ENCODE measurements around the gene LRRC42.
A peak's percentile ranks its signal among the peaks of the same experiment; 100 is the strongest.
"Not testable (repeated sequence)": the region's sequence is repeated elsewhere in the genome, so short reads cannot be mapped to it uniquely, and the experiment has no call there.

Gene LRRC42

GRCh38 chr1:54003249-54003646 lies 57.1 kb downstream of the LRRC42 start:
- no peaks in the 10 kb centered on the region for H3K9me3 ChIP-seq
- DNase-seq = peak in 1 of 2 donors; percentile 4
- no peaks in the 10 kb centered on the region for H3K36me3 ChIP-seq
- intact Hi-C loops (cut with DNase I; ENCODE audit: low total_unique reads) = no loop called here
- H3K4me1 ChIP-seq = no peaks in the 10 kb centered on the region
- no peak overlapping the region for H3K4me3 ChIP-seq
- peaks cover 0 to 1% of the 10 kb centered on the region in 2 donors for H3K27me3 ChIP-seq
- no peak overlapping the region for H3K27ac ChIP-seq
- TF ChIP-seq CTCF (IDR thresholded peaks at IDR 0.05) = no peak

GRCh38 chr1:54003750-54004480 lies 57.8 kb downstream of the LRRC42 start:
- DNase-seq = peak in 1 of 2 donors; percentile 34
- intact Hi-C loops (cut with DNase I; ENCODE audit: low total_unique reads) = not testable (repeated sequence)

GRCh38 chr1:54004481-54005049 lies 58.4 kb downstream of the LRRC42 start:
- intact Hi-C loops (cut with DNase I; ENCODE audit: low total_unique reads) = no loop called here
- no peak for TF ChIP-seq CTCF (IDR thresholded peaks at IDR 0.05)
- H3K27ac ChIP-seq = no peak overlapping the region
- no peaks in the 10 kb centered on the region for H3K9me3 ChIP-seq
- peak in 1 of 2 donors; percentile 54 for DNase-seq
- H3K4me3 ChIP-seq = no peak overlapping the region
- no peaks in the 10 kb centered on the region for H3K4me1 ChIP-seq
- H3K27me3 ChIP-seq = peaks cover 0 to 13% of the 10 kb centered on the region in 2 donors
- no peaks in the 10 kb centered on the region for H3K36me3 ChIP-seq

More at GRCh38 chr1:54003750-54004480, 57.8 kb downstream of the LRRC42 start:
- not testable (repeated sequence) for H3K27me3 ChIP-seq, H3K36me3 ChIP-seq, H3K27ac ChIP-seq, H3K4me1 ChIP-seq, H3K9me3 ChIP-seq, H3K4me3 ChIP-seq

- TF ChIP-seq CTCF (IDR thresholded peaks at IDR 0.05) = no peak
- H3K9me3 ChIP-seq = no peaks in the 10 kb centered on the region
- H3K4me3 ChIP-seq = no peak overlapping the region
- H3K27me3 ChIP-seq = peaks cover 0 to 21% of the 10 kb centered on the region in 2 donors
- intact Hi-C loops (cut with DNase I; ENCODE audit: low total_unique reads) = no loop called here
- peak in 1 of 2 donors; percentile 34 for DNase-seq
- no peaks in the 10 kb centered on the region for H3K4me1 ChIP-seq
- H3K36me3 ChIP-seq = no peaks in the 10 kb centered on the region
- no peak overlapping the region for H3K27ac ChIP-seq
Observed at GRCh38 chr1:54006508-54006907, 60.4 kb downstream of the LRRC42 start.

- TF ChIP-seq CTCF (IDR thresholded peaks at IDR 0.05) = no peak
- intact Hi-C loops (cut with DNase I; ENCODE audit: low total_unique reads) = no loop called here
Observed at GRCh38 chr1:54007613-54008012, 61.5 kb downstream of the LRRC42 start.

GRCh38 chr1:54008876-54009275 lies 62.7 kb downstream of the LRRC42 start:
- H3K4me1 ChIP-seq = no peaks in the 10 kb centered on the region
- TF ChIP-seq CTCF (IDR thresholded peaks at IDR 0.05) = no peak
- H3K27ac ChIP-seq = no peak overlapping the region
- H3K36me3 ChIP-seq = no peaks in the 10 kb centered on the region
- no peaks in the 10 kb centered on the region for H3K9me3 ChIP-seq
- H3K4me3 ChIP-seq = no peak overlapping the region
- DNase-seq = peak in 1 of 2 donors; percentile 45
- peaks cover 0 to 34% of the 10 kb centered on the region in 2 donors for H3K27me3 ChIP-seq
- intact Hi-C loops (cut with DNase I; ENCODE audit: low total_unique reads) = no loop called here

More at GRCh38 chr1:54007613-54008012, 61.5 kb downstream of the LRRC42 start:
- Histone ChIP-seq H3K27me3 (peaks cover 0 to 28% of the 10 kb centered on the region in 2 donors), H3K36me3 (no peaks in the 10 kb centered on the region), H3K27ac (no peak overlapping the region), H3K4me1 (no peaks in the 10 kb centered on the region), H3K4me3 (no peak overlapping the region), H3K9me3 (no peaks in the 10 kb centered on the region)
- peak in 1 of 2 donors; percentile 33 for DNase-seq

Data from tibial artery (tissue), 4 donors.